Lung (tissue), 12 donors: ENCODE results near the gene SOCS7. TPM values are rescaled to one million over a fixed set of nuclear protein-coding genes. Genes with fewer than 3 reads are reported as not detected.
A peak's percentile ranks its signal among the peaks of the same experiment; 100 is the strongest.

Source experiments
- ATAC-seq: fragments of 200-7000 bp; cut with Tn5 transposase; one replicate; pipeline ENCODE4 v1.9.1; 2020; ENCODE audit warnings: moderate number of reproducible peaks; ENCODE audit not compliant: insufficient read depth, low FRiP score
- DNase-seq, 3 donors: peaks; one replicate each; pipeline ENCODE4 v3.0.0-alpha.2; 2013 to 2017
- H3K27ac ChIP-seq, 2 donors: one replicate each; pipeline ENCODE4 v1.5.1; 2013; ENCODE audit warnings: mild to moderate bottlenecking in 2 of 2, moderate library complexity in 2 of 2, control low read depth in 1 of 2, inconsistent platforms in 1 of 2, low read depth in 1 of 2, low read length in 1 of 2
- H3K27me3 ChIP-seq, 3 donors: one replicate each; pipeline ENCODE4 v1.5.1; 2013; ENCODE audit warnings: low read length in 2 of 3; ENCODE audit not compliant: control insufficient read depth in 3 of 3, insufficient read depth in 3 of 3
- H3K36me3 ChIP-seq, 4 donors: one replicate each; pipeline ENCODE4 v1.5.1; 2013; ENCODE audit warnings: low read length in 4 of 4, mild to moderate bottlenecking in 1 of 4, moderate library complexity in 1 of 4; ENCODE audit not compliant: control insufficient read depth in 4 of 4, insufficient read depth in 4 of 4
- H3K4me1 ChIP-seq, 5 donors: one replicate each; pipeline ENCODE4 v1.5.1; 2013; ENCODE audit warnings: low read length in 5 of 5, mild to moderate bottlenecking in 2 of 5, moderate library complexity in 1 of 5; ENCODE audit not compliant: control insufficient read depth in 5 of 5, insufficient read depth in 5 of 5
- H3K4me3 ChIP-seq: one replicate; pipeline ENCODE4 v1.5.1; 2013; ENCODE audit warnings: mild to moderate bottlenecking, control low read depth, moderate library complexity
- H3K9ac ChIP-seq, 2 donors: one replicate each; pipeline ENCODE4 v1.5.1; 2013; ENCODE audit warnings: low read length in 2 of 2, control low read depth in 1 of 2; ENCODE audit not compliant: insufficient read depth in 1 of 2
- H3K9me3 ChIP-seq, 4 donors: one replicate each; pipeline ENCODE4 v1.5.1; 2013; ENCODE audit warnings: low read length in 3 of 4, mild to moderate bottlenecking in 1 of 4, moderate library complexity in 1 of 4; ENCODE audit not compliant: control insufficient read depth in 4 of 4, insufficient read depth in 3 of 4
- CTCF ChIP-seq: IDR thresholded peaks from 2 replicates; pipeline ENCODE4 v1.5.1; 2012; ENCODE audit warnings: mild to moderate bottlenecking; ENCODE audit errors: control extremely low read depth, extremely low read depth
- WGBS, 2 donors: extraction: QIAGEN DNeasy Blood & Tissue Kit; methylation state at CpG; one replicate each; pipeline ENCODE4 v1.1.7; 2013; 5-methylcytosine and 5-hydroxymethylcytosine counted together
- polyA plus RNA-seq, 2 donors: library from polyadenylated mRNA; stranded (reverse); fragments of 200-250 nt; gene quantifications; one replicate each; pipeline ENCODE4 v1.2.1, GENCODE V29; 2013
- total RNA-seq, 2 donors: library from RNA; depleted of rRNA in 1 of 2; stranded (reverse); fragments of >200 nt in 1 of 2; gene quantifications; one replicate each; pipeline ENCODE4 v1.2.1, GENCODE V29; 2014 to 2021
- donor health status: control.
- donor health status: control.
- donor health status: Bipolar disorder and iron deficiency.
- donor health status: healthy.
- donor health status: DM: yes; HTN: yes; CAD: no.

Gene SOCS7
- total and polyA plus RNA-seq, 4 donors: 6.5 to 23.6 (median 10.2) TPM

GRCh38 chr17:38442548-38442947 is 90.9 kb downstream of the SOCS7 start:
- Histone ChIP-seq H3K4me1 (peaks cover 0 to 15% (median 5%) of the 10 kb centered on the region in 5 donors), H3K4me3 (no peak overlapping the region), H3K36me3 (no peaks in the 10 kb centered on the region), H3K9me3 (no peaks in the 10 kb centered on the region), H3K9ac (no peak overlapping the region), H3K27ac (peak overlapping the region; percentile 32 to 40), H3K27me3 (no peaks in the 10 kb centered on the region)
- TF ChIP-seq CTCF: no peak
- 59 to 67% methylated on average over 4 of the region's 4 CpGs for WGBS, 2 donors
- DNase-seq (no peak), ATAC-seq (no peak)

GRCh38 chr17:38443356-38444031 is 91.8 kb downstream of the SOCS7 start:
- Histone ChIP-seq H3K4me1 (peaks cover 0 to 15% (median 9%) of the 10 kb centered on the region in 5 donors), H3K4me3 (no peak overlapping the region), H3K9ac (no peak overlapping the region), H3K27me3 (no peaks in the 10 kb centered on the region), H3K36me3 (no peaks in the 10 kb centered on the region), H3K27ac (peak overlapping the region in 1 of 2 donors; percentile 37), H3K9me3 (no peaks in the 10 kb centered on the region)
- ATAC-seq (no peak), DNase-seq (no peak)
- WGBS, 2 donors: 61 to 63% methylated on average over 7 of the region's 7 CpGs
- TF ChIP-seq CTCF: no peak

- 8 to 11% methylated on average over 14 of the region's 14 CpGs for WGBS, 2 donors
- peak; percentile 70 for ATAC-seq
Observed at GRCh38 chr17:38444151-38444550, 92.5 kb downstream of the SOCS7 start.

More at GRCh38 chr17:38444151-38444550, 92.5 kb downstream of the SOCS7 start:
- H3K9me3 ChIP-seq: no peaks in the 10 kb centered on the region
- no peaks in the 10 kb centered on the region for H3K27me3 ChIP-seq
- no peaks in the 10 kb centered on the region for H3K36me3 ChIP-seq
- H3K9ac ChIP-seq: no peak overlapping the region
- H3K27ac ChIP-seq: no peak overlapping the region
- DNase-seq: peak; percentile 69 to 77 (median 75)
- peaks cover 1 to 15% (median 14%) of the 10 kb centered on the region in 5 donors for H3K4me1 ChIP-seq
- TF ChIP-seq CTCF: peak; percentile 81
- no peak overlapping the region for H3K4me3 ChIP-seq
